HG02588 (cell line): ENCODE measurements around the gene TGFBRAP1.
"Not testable (repeated sequence)": the region's sequence is repeated elsewhere in the genome, so short reads cannot be mapped to it uniquely, and the experiment has no call there.

Experiments
- ATAC-seq: cut with Tn5 transposase; IDR thresholded peaks from one replicate; pipeline ENCODE4 v1.9.1; 2021; ENCODE audit warnings: mild to moderate bottlenecking, moderate library complexity; ENCODE audit not compliant: unreplicated experiment

Gene TGFBRAP1

GRCh38 chr2:105279126-105279525, 50.4 kb downstream of the TGFBRAP1 start:
- no peak for ATAC-seq

- no peak for ATAC-seq
These were observed 50.9 kb downstream of the TGFBRAP1 start for GRCh38 chr2:105278654-105279053.

GRCh38 chr2:105274046-105274445, 55.5 kb downstream of the TGFBRAP1 start:
- ATAC-seq = no peak

DNA sequence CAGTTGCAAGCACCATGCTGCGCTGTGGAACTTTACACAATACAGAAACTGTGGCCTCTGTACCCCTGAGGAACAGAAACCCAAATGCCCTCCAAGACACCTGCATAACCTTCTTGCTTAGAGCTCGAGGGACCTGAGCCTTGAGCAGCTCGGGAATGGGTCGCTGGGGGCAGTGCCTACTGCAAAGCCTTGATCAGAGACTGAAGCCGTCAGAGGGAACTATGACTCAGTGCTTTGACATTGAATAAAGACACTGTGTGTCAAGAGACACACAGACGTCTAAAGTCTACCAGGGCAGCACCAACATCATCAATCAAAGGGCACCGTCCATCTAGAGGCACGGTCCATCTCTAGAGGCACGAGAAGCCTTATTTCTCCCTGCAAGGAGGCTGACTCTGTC, 57.4 kb downstream of the TGFBRAP1 start:
- ATAC-seq = no peak

DNA sequence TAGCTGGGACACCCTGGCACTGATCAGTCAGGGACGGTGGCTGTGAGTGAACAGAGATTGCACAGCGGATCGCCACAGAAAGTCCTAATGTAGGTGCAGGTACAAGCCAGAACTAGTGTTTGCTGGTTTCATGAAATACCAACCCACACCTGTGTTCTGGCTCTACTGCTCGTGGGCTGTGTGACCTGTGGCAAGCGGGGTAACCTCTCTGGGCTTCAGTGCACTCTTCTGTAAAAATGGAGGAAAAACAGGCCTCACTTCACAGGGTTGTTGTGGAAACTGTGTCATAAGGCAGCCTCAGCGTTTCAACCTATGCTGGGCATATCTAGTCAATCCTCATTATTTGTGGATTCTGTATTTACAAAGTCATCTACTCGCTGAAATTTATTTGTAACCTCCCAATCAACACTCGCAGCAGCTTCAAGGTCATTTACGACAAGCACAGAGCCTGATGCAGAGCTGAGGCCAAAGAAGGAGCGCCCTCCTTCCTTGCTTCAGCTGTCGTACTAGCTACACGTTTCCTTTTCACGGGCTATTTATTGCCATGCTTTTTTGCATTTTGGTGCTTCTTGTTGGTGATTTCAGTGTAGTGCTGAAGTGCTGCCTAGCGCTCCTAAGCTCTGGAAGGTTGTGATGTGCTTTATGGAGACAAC, 58.0 kb downstream of the TGFBRAP1 start:
- no peak for ATAC-seq

DNA sequence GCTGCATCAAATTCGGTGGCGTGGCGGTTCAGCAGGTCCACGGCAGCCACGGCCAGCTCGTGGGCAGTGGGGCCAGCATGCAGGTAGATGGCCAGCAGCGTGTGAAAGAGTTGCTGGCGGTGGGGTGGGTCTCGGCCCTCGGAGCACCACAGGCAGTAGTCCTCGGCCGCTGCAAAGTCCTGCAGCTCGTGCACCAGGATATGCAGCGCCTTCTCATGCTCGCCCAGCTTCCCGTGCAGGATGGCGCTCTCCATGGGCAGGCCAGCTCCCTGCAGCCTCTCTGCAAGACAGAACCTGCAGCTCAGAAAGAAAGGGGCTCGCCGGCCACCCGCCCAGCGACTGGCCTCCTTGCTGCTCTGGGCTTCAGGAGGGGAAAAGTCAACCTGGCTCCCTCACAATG, 60.1 kb downstream of the TGFBRAP1 start:
- no peak for ATAC-seq

GRCh38 chr2:105262651-105263091, 66.9 kb downstream of the TGFBRAP1 start:
- ATAC-seq = no peak

- no peak for ATAC-seq
These were observed 68.5 kb downstream of the TGFBRAP1 start for GRCh38 chr2:105261061-105261460.

- no peak for ATAC-seq
These were observed 70.6 kb downstream of the TGFBRAP1 start for GRCh38 chr2:105258835-105259350.

DNA sequence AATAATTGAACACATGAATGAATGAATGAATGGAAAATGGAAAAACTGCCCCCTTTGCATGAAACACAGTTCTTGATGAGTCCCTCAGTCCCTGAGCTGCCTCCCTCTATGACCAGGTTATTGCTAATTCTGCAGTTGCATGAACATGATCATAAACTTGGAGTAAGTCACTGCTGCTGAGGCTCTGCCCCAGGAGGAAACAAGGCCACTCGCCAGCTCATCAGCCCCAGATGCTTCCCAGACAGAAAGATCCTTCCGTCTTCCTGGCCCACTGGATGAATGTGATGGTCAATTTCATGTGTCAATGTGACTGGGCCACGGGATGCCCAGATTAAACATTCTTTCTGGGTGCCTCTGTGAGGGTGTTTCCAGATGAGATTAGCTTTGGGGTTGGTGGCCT, 71.6 kb downstream of the TGFBRAP1 start:
- no peak for ATAC-seq

DNA sequence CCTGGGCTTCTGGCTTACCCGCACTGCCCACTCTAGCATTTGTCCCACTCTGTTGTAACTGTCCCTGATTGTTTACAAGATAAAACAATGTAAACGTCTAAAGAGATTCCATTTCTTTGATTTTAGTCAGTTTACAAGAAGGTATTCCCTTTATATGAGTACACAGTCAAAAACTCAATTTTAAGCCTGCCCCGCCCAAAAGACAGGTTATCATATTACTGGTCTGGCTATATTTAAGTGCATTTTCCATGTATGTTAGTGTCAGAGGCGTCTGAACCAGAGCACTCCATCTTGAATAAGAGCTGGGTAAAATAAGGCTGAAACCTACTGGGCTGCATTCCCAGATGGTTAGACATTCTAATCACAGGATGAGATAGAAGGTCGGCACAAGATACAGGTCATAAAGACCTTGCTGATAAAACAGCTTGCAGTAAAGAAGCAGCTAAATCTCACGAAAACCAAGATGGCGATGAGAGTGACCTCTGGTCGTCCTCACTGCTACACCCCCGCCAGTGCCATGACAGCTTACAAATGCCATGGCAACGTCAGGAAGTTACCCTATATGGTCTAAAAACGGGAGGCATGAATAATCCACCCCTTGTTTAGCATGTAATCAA, 73.0 kb downstream of the TGFBRAP1 start:
- no peak for ATAC-seq

- ATAC-seq = no peak
These were observed 73.6 kb downstream of the TGFBRAP1 start for GRCh38 chr2:105255979-105256378.

DNA sequence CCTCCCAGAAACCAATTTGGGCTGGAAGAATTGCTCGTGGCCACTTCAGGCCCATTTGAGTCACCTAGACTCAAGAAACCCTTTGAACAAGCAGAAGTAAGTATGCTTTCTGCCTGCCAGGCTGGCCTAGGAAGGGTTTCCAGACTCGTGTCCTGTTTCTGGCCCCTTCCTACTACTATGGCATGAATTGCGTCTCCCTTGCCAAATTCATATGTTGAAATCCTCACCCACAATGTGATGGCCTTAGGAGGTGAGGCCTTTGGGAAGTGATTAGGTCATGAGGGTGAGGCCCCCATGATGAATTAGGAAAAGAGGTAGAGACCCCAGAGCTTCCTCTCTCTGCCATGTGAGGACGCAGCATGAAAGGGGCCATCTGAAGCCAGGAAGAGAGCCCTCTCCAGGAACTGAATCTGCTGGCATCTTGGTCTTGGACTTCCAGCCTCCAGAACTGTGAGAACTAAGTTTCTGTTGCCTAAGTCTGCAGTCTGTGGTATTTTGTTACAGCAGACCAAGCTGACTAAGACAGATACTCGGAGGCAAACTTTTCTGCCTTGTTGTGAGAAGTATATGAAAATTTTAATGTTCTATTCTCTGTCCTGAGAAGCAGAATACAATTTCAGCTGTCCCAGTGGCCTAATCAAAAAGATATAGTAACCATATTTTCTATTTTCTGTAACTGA, 74.9 kb downstream of the TGFBRAP1 start:
- ATAC-seq = no peak

- no peak for ATAC-seq
These were observed 77.3 kb downstream of the TGFBRAP1 start for GRCh38 chr2:105252271-105252670.

DNA sequence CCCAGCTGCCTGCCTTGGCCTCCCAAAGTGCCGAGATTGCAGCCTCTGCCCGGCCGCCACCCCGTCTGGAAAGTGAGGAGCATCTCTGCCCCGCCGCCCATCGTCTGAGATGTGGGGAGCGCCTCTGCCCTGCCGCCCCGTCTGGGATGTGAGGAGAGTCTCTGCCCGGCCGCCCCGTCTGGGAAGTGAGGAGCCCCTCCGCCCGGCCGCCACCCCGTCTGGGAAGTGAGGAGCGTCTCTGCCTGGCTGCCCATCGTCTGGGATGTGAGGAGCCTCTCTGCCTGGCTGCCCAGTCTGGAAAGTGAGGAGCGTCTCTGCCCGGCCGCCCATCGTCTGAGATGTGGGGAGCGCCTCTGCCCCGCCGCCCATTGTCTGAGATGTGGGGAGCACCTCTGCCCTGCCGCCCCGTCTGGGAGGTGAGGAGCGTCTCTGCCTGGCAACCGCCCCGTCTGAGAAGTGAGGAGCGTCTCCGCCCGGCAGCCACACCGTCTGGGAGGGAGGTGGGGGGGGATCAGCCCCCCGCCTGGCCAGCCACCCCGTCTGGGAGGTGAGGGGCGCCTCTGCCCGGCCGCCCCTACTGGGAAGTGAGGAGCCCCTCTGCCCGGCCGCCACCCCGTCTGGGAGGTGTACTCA, 78.4 kb downstream of the TGFBRAP1 start:
- ATAC-seq = not testable (repeated sequence)

GRCh38 chr2:105249891-105250290, 79.6 kb downstream of the TGFBRAP1 start:
- ATAC-seq = no peak

DNA sequence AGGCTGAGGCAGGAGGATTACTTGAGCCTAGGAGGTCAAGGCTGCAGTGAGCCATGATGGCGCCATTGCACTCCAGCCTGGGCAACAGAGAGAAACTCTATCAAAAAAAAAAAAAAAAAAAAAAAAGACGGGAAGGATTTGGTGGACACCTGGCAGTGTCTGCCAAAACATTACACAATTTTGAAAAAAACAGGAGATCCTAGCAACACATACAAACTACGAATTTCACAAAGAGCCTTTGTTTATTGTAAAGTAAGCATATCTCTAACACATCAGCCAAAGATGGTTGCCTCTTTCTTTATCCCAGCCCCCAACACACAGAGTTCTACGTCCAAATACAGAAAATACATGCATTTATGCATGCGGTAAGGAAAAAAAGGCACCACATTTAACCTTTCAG, 80.4 kb downstream of the TGFBRAP1 start:
- ATAC-seq = no peak

GRCh38 chr2:105248316-105249070, 81.0 kb downstream of the TGFBRAP1 start:
- ATAC-seq = no peak

DNA sequence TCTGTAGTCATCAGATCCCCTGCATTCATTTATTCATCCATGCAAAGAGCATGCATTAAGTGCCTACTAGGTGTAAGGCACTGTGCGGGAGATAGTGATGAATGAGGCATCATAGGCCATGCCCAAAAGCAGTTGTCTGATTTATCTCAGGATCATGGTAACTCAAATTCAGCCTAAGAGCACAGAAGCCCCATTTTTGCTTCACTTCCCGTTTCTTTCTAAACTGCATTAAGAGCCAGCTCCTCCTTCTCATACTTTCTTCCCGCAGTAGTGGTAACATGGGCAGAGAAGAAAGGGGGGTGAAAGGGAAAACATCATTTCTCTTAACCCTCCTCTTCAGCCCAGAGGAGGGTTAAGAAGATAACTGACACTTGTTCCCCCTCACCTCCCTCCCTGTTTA, 85.1 kb downstream of the TGFBRAP1 start:
- ATAC-seq = no peak

GRCh38 chr2:105243961-105244360, 85.6 kb downstream of the TGFBRAP1 start:
- ATAC-seq = no peak
